Measurements from ENCODE around the gene GDPD5.

Gene GDPD5

DNA sequence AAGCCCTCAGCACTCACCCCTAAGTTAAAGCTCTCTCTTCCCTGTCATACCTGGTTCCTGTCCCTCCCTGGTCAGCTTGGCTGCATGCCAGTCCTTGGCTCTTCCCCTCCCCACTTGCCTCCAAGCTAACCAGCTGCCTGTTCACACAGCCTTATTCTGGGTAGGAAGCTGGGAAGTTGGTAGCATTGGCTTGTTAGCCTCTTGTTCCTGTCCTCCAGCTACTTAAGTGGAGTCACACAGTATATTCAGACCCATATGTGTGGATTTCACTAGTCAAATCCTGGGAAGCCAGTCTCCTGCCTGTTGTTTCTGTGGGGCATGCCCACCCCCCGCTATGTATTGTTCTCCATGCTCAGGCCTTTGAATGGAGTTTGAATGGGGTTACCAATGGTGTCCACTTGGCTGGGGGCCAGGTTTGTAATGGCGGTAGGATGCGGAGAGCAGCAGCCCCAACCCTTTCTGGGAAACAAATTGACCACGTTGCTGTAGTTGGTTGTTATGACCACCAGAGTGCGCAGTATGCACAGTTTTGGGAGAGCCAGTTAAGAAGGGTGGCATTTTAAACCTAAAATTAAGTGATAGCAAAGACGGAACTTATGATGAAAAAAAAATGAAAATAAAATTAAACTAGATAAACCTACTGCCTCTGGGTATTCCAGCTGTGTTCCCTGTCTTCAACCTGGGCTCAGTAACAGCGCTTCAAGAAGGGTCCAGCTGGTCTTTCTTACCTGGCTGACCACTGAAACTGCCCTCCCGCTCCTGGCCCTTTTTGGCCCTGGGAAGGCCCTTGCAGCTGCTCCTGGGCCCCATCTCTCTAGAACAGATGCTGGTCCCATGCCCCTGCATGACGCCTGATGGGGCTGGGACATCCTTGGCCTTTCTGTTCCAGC is 137.1 kb downstream of the GDPD5 start:
- DNase-seq = peak; percentile 94

DNA sequence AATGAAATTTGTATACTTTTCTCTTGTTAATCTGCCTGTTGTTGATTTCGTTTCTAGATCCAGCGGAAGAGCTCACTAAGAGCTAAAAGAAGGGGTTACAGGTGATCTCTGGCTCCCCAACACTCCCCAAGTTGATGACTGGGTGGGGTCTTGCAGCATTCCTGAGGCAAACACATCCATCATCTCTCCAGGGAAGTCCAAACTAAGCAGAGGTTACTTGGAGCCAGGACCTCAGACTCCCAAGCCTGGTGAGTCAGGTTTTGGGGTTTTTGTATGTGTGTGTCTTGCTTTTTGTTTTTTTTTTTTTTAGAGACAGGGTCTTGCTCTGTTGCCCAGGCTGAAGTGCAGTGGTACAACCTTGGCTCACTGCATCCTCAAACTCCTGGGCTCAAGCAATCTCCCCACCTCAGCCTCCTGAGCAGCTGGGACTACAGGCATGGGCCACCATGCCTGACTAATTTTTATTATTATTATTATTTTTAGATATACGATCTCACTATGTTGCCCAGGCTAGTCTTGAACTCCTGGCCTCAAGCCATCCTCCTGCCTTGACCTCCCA is 137.9 kb downstream of the GDPD5 start:
- no peak for DNase-seq

DNA sequence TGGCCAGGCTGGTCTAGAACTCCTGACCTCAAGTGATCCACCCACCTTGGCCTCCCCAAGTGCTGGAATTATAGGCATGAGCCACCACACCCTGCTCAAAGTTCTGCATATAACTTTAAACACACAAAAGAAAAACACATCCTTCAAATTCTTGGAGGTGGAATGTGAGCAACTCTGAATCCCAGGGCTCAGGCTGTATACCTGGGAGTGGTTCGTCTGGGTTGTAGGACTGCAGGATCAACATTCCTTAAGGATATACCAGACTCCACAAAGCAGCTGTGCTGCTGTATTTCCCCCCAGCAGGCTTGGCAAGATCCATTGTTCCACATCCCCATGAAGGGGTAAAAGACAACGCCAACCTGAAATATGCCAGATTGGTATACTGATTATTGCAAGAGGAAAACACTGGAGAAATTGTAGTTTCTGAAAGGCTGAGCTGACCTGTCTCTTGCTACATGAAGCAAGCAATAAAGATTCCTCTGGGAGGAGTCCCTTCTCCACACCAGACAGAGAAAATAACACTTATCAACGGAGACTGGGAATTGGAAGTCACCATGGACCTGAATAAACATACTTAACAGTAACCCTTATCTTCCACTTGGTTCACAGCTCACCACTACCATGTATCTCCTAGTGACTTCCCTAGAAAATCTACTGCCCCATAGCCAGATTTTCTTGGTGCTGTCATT is 138.7 kb downstream of the GDPD5 start:
- no peak for DNase-seq

Measured in hematopoietic multipotent progenitor cell treated with erythropoietin and hydrocortisone succinate and interleukin-3 and kit ligand, for 4 days (in vitro differentiated cells).